ENCODE measurements around the gene ADPRS. TPM values are rescaled to one million over a fixed set of nuclear protein-coding genes. Genes with fewer than 3 reads are reported as not detected.

ADPRS gene
- total and polyA plus RNA-seq, 9 of the 15 experiments (the other 6 are each of a cell fraction or from before 2014, with no cell fraction given), result 5.9 to 40.0 (median 27.4) TPM

GRCh38 chr1:36134505-36135329 is 46.0 kb downstream of the ADPRS start (continued):
- TF ChIP-seq TFAP4 (CRISPR knock-in tag; IDR thresholded peaks at IDR 0.05; ENCODE audit: borderline replicate concordance), result peak; percentile 51; the same call in 1 of the 2 replicates
- TF ChIP-seq, protein P1, sequence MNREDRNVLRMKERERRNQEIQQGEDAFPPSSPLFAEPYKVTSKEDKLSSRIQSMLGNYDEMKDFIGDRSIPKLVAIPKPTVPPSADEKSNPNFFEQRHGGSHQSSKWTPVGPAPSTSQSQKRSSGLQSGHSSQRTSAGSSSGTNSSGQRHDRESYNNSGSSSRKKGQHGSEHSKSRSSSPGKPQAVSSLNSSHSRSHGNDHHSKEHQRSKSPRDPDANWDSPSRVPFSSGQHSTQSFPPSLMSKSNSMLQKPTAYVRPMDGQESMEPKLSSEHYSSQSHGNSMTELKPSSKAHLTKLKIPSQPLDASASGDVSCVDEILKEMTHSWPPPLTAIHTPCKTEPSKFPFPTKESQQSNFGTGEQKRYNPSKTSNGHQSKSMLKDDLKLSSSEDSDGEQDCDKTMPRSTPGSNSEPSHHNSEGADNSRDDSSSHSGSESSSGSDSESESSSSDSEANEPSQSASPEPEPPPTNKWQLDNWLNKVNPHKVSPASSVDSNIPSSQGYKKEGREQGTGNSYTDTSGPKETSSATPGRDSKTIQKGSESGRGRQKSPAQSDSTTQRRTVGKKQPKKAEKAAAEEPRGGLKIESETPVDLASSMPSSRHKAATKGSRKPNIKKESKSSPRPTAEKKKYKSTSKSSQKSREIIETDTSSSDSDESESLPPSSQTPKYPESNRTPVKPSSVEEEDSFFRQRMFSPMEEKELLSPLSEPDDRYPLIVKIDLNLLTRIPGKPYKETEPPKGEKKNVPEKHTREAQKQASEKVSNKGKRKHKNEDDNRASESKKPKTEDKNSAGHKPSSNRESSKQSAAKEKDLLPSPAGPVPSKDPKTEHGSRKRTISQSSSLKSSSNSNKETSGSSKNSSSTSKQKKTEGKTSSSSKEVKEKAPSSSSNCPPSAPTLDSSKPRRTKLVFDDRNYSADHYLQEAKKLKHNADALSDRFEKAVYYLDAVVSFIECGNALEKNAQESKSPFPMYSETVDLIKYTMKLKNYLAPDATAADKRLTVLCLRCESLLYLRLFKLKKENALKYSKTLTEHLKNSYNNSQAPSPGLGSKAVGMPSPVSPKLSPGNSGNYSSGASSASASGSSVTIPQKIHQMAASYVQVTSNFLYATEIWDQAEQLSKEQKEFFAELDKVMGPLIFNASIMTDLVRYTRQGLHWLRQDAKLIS (CRISPR knock-in tag; IDR thresholded peaks at IDR 0.05), result peak; percentile 70; the same call in 1 of the 2 replicates
- peak; percentile 61; the same call in 1 of the 2 replicates for TF ChIP-seq ARID2 (IDR thresholded peaks at IDR 0.05)
- TF ChIP-seq XRCC3 (IDR thresholded peaks at IDR 0.05), result no peak
- TF ChIP-seq, protein P2, sequence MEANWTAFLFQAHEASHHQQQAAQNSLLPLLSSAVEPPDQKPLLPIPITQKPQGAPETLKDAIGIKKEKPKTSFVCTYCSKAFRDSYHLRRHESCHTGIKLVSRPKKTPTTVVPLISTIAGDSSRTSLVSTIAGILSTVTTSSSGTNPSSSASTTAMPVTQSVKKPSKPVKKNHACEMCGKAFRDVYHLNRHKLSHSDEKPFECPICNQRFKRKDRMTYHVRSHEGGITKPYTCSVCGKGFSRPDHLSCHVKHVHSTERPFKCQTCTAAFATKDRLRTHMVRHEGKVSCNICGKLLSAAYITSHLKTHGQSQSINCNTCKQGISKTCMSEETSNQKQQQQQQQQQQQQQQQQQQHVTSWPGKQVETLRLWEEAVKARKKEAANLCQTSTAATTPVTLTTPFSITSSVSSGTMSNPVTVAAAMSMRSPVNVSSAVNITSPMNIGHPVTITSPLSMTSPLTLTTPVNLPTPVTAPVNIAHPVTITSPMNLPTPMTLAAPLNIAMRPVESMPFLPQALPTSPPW (CRISPR knock-in tag; IDR thresholded peaks at IDR 0.05), result no peak
- TF ChIP-seq SOX6 (IDR thresholded peaks at IDR 0.05), result 0 out of 2 replicates have a peak, but pooled peaks have one; percentile 24
- 0 out of 2 replicates have a peak, but pooled peaks have one; percentile 11 for TF ChIP-seq ZNF41 (CRISPR knock-in tag; conservative IDR thresholded peaks at IDR 0.05)
- TF ChIP-seq, protein P3, sequence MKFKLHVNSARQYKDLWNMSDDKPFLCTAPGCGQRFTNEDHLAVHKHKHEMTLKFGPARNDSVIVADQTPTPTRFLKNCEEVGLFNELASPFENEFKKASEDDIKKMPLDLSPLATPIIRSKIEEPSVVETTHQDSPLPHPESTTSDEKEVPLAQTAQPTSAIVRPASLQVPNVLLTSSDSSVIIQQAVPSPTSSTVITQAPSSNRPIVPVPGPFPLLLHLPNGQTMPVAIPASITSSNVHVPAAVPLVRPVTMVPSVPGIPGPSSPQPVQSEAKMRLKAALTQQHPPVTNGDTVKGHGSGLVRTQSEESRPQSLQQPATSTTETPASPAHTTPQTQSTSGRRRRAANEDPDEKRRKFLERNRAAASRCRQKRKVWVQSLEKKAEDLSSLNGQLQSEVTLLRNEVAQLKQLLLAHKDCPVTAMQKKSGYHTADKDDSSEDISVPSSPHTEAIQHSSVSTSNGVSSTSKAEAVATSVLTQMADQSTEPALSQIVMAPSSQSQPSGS (CRISPR knock-in tag; IDR thresholded peaks at IDR 0.05), result no peak
- peak; percentile 22; the same call in 1 of the 2 replicates for TF ChIP-seq STAT6 (CRISPR knock-in tag; IDR thresholded peaks at IDR 0.05)
- TF ChIP-seq DPF2 (IDR thresholded peaks at IDR 0.05), result peak; percentile 66; the same call in 1 of the 2 replicates
- peak; percentile 89 to 93 for TF ChIP-seq RAD21 (CRISPR knock-in tag; conservative IDR thresholded peaks at IDR 0.05 in 1 of 2, IDR thresholded peaks at IDR 0.05 in 1 of 2)
- peak; percentile 79 for TF ChIP-seq CEBPG (CRISPR knock-in tag; IDR thresholded peaks at IDR 0.05)
- TF ChIP-seq CEBPG (tag; conservative IDR thresholded peaks at IDR 0.05 in 1 of 2, IDR thresholded peaks at IDR 0.05 in 1 of 2), result no peak
- TF ChIP-seq HDAC1 (IDR thresholded peaks at IDR 0.05), result peak in 1 of 2 experiments; percentile 9; a peak in 1 of 4 replicates
- TF ChIP-seq ASH1L (IDR thresholded peaks at IDR 0.05; ENCODE audit: borderline replicate concordance, low read depth, partially characterized antibody), result peak; percentile 22
